GM12892 (cell line): ENCODE measurements around the gene APOA4.

Source experiments
- DNase-seq: peaks from one replicate; pipeline ENCODE4 v3.0.0; 2011; ENCODE audit not compliant: insufficient read length
- FAIRE-seq: peaks from 2 replicates; lab custom pipeline; 2011; peaks lifted over from hg19 to GRCh38; lab: Jason Lieb, UNC
- POLR2A ChIP-seq: IDR thresholded peaks from 2 replicates; pipeline ENCODE4 v1.6.1; 2011; ENCODE audit warnings: low read depth, low read length, control low read depth
- POLR2AphosphoS5 ChIP-seq: IDR thresholded peaks from 2 replicates; pipeline ENCODE4 v1.6.1; 2011; ENCODE audit warnings: low read depth, low read length, control low read depth
- TAF1 ChIP-seq: IDR thresholded peaks from 2 replicates; pipeline ENCODE4 v1.6.1; 2011; ENCODE audit warnings: low read depth, mild to moderate bottlenecking, control low read depth, low read length, borderline replicate concordance

APOA4 gene

GRCh38 chr11:116792869-116793771, 30.0 kb downstream of the APOA4 start:
- FAIRE-seq (no peak), DNase-seq (no peak)
- no peak for TF ChIP-seq TAF1
- no peak for TF ChIP-seq POLR2AphosphoS5
- no peak for TF ChIP-seq POLR2A

GRCh38 chr11:116792144-116792868, 30.8 kb downstream of the APOA4 start:
- FAIRE-seq, result peak; percentile 24

GRCh38 chr11:116791813-116792143, 31.3 kb downstream of the APOA4 start, which contains the start of gene APOA5:
Gene APOA5, minus strand, starts transcription at chr11:116791879. Its CDS starts 19 bp downstream, at chr11:116791860.
- FAIRE-seq, result no peak

More at GRCh38 chr11:116792144-116792868, 30.8 kb downstream of the APOA4 start:
- DNase-seq, result no peak
- TF ChIP-seq POLR2A (no peak), TAF1 (no peak), POLR2AphosphoS5 (no peak)

GRCh38 chr11:116791002-116791812, 31.9 kb downstream of the APOA4 start:
- FAIRE-seq (peak; percentile 81), DNase-seq (peak; percentile 82)
- TF ChIP-seq TAF1 (no peak), POLR2A (no peak), POLR2AphosphoS5 (no peak)

More at GRCh38 chr11:116791813-116792143, 31.3 kb downstream of the APOA4 start, which contains the start of gene APOA5:
- no peak for TF ChIP-seq POLR2A
- no peak for DNase-seq

GRCh38 chr11:116790167-116791001, 32.7 kb downstream of the APOA4 start:
- FAIRE-seq, result no peak
- TF ChIP-seq POLR2A (no peak), POLR2AphosphoS5 (no peak), TAF1 (no peak)
- no peak for DNase-seq

GRCh38 chr11:116788975-116789374, 34.1 kb downstream of the APOA4 start:
- no peak for TF ChIP-seq POLR2AphosphoS5
- no peak for TF ChIP-seq TAF1
- no peak for TF ChIP-seq POLR2A
- no peak for FAIRE-seq
- no peak for DNase-seq

- no peak for FAIRE-seq
- DNase-seq, result no peak
- TF ChIP-seq POLR2A (no peak), TAF1 (no peak), POLR2AphosphoS5 (no peak)
Measured at GRCh38 chr11:116788534-116788933, 34.6 kb downstream of the APOA4 start.

- peak; percentile 100 for FAIRE-seq
- TF ChIP-seq POLR2AphosphoS5 (peak; percentile 78; the same call in 1 of the 2 replicates), TAF1 (peak; percentile 78), POLR2A (peak; percentile 93)
Measured at GRCh38 chr11:116787786-116788486, 35.2 kb downstream of the APOA4 start, which contains the start of gene ZPR1. Gene ZPR1, minus strand, starts transcription at chr11:116788023. Its CDS starts 33 bp downstream, at chr11:116787990.

GRCh38 chr11:116787436-116787785, 35.7 kb downstream of the APOA4 start:
- FAIRE-seq, result no peak
- DNase-seq, result no peak
- TF ChIP-seq POLR2A, result no peak
- no peak for TF ChIP-seq POLR2AphosphoS5
- no peak for TF ChIP-seq TAF1

More at GRCh38 chr11:116787786-116788486, 35.2 kb downstream of the APOA4 start, which contains the start of gene ZPR1:
- peak; percentile 92 for DNase-seq
